ENCODE data around the gene CCDC106.

DNA sequence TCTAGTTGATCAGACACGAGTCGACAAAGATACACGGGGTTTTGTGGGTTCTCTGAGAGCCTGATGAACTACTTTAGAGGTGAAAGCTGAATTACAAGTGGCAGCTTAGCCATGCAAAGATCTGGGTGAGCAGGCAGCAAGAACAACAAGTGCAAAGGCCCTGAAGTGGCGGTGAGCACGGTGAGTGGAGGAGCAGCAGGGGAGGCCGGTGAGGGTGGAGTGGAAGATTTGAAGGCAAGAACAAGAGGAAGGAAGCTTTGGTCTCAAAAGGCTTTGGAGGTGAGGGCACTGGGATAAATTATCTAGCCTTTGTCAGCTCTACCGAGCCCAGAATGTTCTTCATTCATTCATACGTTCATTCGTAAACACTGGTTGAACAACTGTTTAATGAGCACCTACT lies 41.2 kb upstream of the CCDC106 start:
- no peak for TF ChIP-seq EZH2 (IDR thresholded peaks at IDR 0.05; ENCODE audit: insufficient read depth, low read length)
- TF ChIP-seq, protein P1, sequence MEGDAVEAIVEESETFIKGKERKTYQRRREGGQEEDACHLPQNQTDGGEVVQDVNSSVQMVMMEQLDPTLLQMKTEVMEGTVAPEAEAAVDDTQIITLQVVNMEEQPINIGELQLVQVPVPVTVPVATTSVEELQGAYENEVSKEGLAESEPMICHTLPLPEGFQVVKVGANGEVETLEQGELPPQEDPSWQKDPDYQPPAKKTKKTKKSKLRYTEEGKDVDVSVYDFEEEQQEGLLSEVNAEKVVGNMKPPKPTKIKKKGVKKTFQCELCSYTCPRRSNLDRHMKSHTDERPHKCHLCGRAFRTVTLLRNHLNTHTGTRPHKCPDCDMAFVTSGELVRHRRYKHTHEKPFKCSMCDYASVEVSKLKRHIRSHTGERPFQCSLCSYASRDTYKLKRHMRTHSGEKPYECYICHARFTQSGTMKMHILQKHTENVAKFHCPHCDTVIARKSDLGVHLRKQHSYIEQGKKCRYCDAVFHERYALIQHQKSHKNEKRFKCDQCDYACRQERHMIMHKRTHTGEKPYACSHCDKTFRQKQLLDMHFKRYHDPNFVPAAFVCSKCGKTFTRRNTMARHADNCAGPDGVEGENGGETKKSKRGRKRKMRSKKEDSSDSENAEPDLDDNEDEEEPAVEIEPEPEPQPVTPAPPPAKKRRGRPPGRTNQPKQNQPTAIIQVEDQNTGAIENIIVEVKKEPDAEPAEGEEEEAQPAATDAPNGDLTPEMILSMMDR (IDR thresholded peaks at IDR 0.05; ENCODE audit: insufficient read depth, low read depth, low read length), result no peak
